GM06990 (cell line): ENCODE data around the gene ELP4.

ENCODE experiments used
- DNase-seq: peaks from one replicate; pipeline ENCODE4 v3.0.0-alpha.2; 2011; ENCODE audit not compliant: insufficient read length; ENCODE audit errors: extremely low read depth
- H3K27me3 ChIP-seq: replicated peaks from 2 replicates; pipeline ENCODE4 v1.6.0; 2011; ENCODE audit warnings: low read length; ENCODE audit not compliant: control insufficient read depth, insufficient read depth
- H3K36me3 ChIP-seq: 2 replicates; pipeline ENCODE4 v1.5.1; 2011; ENCODE audit warnings: low read length; ENCODE audit not compliant: control insufficient read depth, insufficient read depth
- H3K4me3 ChIP-seq: replicated peaks from 2 replicates; pipeline ENCODE4 v1.5.1; 2011; ENCODE audit warnings: low read depth, mild to moderate bottlenecking, control low read depth, low read length
- TF ChIP-seq, protein P1 (sequence below): IDR thresholded peaks from 2 replicates; pipeline ENCODE4 v1.5.1; 2011; ENCODE audit warnings: low read length, control low read depth, mild to moderate bottlenecking, inconsistent platforms; ENCODE audit not compliant: insufficient read depth, poor library complexity, severe bottlenecking

Gene ELP4

DNA sequence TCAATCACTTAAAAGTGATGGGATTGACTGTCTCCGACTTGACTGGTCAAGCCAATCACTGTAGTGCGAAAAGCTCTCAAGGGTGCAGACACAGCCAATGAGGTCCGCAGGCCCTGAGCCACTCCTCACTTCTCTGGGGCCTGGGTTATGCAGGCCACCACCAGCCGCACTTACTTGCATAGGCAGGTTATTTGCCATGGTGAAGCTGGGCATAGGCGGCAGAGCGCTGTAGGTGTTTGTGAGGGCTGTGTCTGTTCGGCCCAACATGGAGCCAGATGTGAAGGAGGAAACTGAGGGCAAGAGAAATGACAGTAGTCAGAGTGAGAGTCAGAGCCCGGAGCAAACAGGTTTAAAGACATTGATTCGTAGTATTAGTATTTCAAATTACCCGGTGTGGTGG, 283.7 kb downstream of the ELP4 start:
- Histone ChIP-seq H3K36me3 (no peaks in the 10 kb centered on the region), H3K4me3 (no peak overlapping the region), H3K27me3 (peaks cover 2% of the 10 kb centered on the region; the same call in 1 of the 2 replicates)
- TF ChIP-seq, protein P1, sequence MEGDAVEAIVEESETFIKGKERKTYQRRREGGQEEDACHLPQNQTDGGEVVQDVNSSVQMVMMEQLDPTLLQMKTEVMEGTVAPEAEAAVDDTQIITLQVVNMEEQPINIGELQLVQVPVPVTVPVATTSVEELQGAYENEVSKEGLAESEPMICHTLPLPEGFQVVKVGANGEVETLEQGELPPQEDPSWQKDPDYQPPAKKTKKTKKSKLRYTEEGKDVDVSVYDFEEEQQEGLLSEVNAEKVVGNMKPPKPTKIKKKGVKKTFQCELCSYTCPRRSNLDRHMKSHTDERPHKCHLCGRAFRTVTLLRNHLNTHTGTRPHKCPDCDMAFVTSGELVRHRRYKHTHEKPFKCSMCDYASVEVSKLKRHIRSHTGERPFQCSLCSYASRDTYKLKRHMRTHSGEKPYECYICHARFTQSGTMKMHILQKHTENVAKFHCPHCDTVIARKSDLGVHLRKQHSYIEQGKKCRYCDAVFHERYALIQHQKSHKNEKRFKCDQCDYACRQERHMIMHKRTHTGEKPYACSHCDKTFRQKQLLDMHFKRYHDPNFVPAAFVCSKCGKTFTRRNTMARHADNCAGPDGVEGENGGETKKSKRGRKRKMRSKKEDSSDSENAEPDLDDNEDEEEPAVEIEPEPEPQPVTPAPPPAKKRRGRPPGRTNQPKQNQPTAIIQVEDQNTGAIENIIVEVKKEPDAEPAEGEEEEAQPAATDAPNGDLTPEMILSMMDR = no peak
- DNase-seq = no peak

DNA sequence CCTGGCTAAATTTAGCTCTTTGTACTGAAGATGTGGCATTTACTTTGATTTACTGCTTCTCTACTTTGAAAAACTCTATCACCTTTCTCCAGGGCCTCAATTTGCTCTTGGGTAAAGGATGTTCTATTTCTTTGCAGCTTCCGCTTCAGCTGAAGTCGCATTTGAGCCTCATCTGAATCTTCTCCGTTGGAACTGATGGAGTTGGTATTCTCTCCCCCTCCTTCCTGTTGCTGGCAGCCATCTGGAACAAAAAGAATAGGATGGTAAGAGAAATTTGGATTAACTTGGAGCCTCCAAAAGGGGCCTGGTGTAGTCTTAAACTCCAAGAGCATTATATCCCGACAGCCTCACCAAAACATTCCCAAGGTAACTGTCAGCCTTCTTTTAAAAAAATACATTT, 285.0 kb downstream of the ELP4 start:
- Histone ChIP-seq H3K27me3 (peaks cover 2% of the 10 kb centered on the region; the same call in 1 of the 2 replicates), H3K36me3 (no peaks in the 10 kb centered on the region), H3K4me3 (no peak overlapping the region)
- DNase-seq = no peak
- TF ChIP-seq, protein P1 = no peak

DNA sequence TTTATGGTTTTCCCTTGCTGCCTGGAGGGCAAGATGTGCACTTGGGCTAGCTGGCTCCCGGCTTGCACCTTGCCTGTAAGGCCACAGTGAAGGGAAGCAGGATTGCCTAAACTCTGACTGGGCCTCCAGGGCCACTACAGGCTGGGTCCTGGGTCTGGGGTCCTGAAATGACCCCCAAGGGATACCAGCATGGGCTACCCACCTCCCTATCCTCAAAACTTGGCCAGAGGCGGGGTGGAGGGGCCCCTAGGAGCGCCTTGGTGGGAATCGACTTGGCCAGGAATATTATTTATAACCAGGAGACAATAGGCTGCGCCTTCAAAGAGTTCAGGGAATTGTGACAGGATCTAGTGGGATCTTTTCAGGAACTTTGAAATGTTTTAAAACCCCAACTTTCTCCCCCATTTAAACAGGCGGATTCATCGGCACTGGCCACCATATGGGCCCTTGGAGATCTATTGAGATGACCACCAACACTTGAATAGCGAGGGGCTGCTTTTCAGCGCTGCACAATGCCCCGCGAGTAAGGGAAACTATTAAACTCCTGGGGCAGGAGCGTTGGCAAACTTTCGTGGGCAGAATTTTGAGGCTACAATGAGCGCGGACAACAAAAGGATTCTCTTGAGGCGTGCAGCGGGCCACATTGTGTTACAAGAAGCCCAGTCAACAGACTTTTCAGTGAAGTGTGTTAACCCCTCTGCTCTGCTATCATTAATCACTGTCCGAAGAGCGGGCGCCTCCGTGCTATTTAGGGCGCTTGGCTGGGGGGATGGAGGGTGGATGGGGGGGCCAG, 286.3 kb downstream of the ELP4 start:
- peaks cover 5% of the 10 kb centered on the region for H3K27me3 ChIP-seq
- no peak overlapping the region for H3K4me3 ChIP-seq

DNA sequence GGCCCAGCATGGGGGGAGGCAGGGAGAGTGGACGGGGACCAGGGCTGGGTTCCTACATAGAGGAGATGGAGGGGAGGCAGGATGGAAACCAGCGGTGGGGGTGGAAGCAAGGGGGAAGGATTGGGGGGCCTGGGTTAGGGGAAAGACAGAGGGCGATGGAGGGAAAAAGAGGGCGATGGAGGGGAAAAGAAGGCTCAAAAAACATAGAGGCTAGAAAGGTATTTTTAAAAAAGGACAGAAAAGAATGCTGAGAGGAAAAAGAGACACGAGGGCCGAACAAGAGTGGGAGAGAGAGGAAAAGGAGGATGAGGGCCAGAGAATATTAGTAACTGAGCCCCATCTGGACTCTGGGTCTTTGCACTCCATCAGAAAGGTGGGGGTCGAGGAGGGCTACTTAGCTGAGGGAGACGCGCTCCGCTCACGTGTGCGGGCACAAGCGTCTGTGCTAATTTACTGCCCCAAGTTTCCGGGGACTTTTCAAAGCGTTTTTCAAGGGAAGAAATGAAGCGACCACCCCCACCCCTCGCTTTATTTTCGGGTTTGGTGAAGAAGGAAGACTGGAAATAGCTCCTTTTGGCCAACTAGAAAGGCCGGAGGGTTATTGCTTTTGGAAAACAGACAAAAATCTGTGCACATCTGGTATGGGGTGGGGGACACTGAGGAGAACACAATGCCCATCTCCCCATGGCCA, 287.1 kb downstream of the ELP4 start:
- DNase-seq = no peak
- peaks cover 9% of the 10 kb centered on the region for H3K27me3 ChIP-seq
- H3K36me3 ChIP-seq = no peaks in the 10 kb centered on the region
- TF ChIP-seq, protein P1 = no peak
- no peak overlapping the region for H3K4me3 ChIP-seq

More for the DNA sequence above, 286.3 kb downstream of the ELP4 start:
- TF ChIP-seq, protein P1 = no peak
- DNase-seq = no peak
- H3K36me3 ChIP-seq = no peaks in the 10 kb centered on the region

DNA sequence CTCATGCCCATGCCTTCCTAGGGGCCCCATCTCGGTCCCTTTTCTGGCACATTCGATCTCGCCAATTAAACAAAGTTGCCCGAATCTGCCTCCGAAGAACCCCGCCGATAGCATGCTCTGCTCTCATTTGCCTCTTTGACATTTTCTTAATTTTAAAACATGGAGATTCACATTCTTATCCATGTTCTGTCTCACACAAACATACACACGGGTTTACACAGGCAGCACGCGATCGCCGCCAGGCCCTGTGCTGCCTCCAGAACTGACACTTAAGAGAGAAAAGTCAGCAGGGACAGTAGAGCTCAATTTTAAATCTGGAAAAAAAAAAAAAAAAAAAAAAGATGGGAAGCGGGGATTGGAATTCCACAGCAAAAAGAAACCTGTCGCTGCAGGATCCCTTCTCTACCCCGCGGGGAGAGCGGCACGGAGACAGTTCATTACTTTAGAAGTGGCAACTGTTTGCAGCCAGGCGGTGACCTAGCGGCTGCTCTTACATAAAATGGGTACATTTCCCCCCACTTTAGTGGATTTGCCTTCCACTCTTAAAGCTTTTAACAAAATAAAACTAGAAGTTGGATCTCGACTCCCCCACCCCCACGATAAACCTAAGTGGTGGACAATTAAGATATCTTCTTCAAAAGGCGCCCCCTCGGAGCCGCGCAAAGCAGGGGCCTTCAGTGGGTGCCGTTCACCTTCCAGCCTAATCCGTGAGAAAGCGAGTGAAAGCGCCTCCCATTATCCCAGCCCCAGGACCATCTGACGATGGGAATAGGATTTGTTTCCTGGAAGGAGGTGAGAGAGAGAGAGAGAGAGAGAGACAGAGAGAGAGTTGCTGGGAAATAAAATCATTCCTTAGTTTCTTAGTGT, 287.9 kb downstream of the ELP4 start:
- TF ChIP-seq, protein P1 = no peak
- no peaks in the 10 kb centered on the region for H3K36me3 ChIP-seq
- H3K27me3 ChIP-seq = peaks cover 9% of the 10 kb centered on the region
- DNase-seq = no peak
- H3K4me3 ChIP-seq = no peak overlapping the region; the same call in 1 of the 2 replicates
